Endothelial cell of umbilical vein (primary cell): ENCODE data around the gene IPP. TPM values are rescaled to one million over a fixed set of nuclear protein-coding genes. Genes with fewer than 3 reads are reported as not detected.
A peak's percentile ranks its signal among the peaks of the same experiment; 100 is the strongest.

ENCODE experiments used
- BruUV-seq: library from RNA; stranded (reverse); fragments of 400-500 nt; replicated peaks from 2 replicates; lab custom pipeline; 2021; lab: Mats Ljungman, UMichigan
- CTCF ChIA-PET: fragments of 300-600, 350-600 bp; sonication (Branson Sonifier 250); formaldehyde crosslinking; loops from one replicate; lab custom pipeline; 2021; ENCODE audit warnings: antibody characterized with exemption, inconsistent platforms; lab: Charles Lee
- POLR2A ChIA-PET: fragments of 300-600, 350-600 bp; sonication (Branson Sonifier 250); formaldehyde crosslinking; loops from one replicate; lab custom pipeline; 2021; ENCODE audit warnings: antibody characterized with exemption, inconsistent platforms; lab: Charles Lee
- DNase-seq: peaks from one replicate; pipeline ENCODE4 v3.0.0-alpha.2; 2011; ENCODE audit warnings: low read depth, low spot score
- FAIRE-seq: peaks from 2 replicates; lab custom pipeline; 2011; peaks lifted over from hg19 to GRCh38; lab: Jason Lieb, UNC
- H2AFZ ChIP-seq: 2 replicates; pipeline ENCODE4 v1.6.0; 2012; ENCODE audit warnings: low read depth, low read length, control low read depth, inconsistent platforms
- H3K27ac ChIP-seq: 2 replicates; pipeline ENCODE4 v1.5.1; 2011; ENCODE audit warnings: low read depth, mild to moderate bottlenecking, control low read depth, low read length, moderate library complexity; ENCODE audit not compliant: insufficient read depth
- H3K27me3 ChIP-seq, 2 experiments: 2 replicates each; pipeline versions ENCODE4 v1.6.0 to v1.6.1; 2011; ENCODE audit warnings: low read length in 2 of 2, mixed read lengths in 1 of 2; ENCODE audit not compliant: control insufficient read depth in 2 of 2, insufficient read depth in 2 of 2
- H3K36me3 ChIP-seq, 2 experiments: 2 replicates in 1 of 2; 3 replicates in 1 of 2; pipeline ENCODE4 v1.5.1; 2011; ENCODE audit warnings: low read length in 2 of 2, mild to moderate bottlenecking in 1 of 2, moderate library complexity in 1 of 2; ENCODE audit not compliant: control insufficient read depth in 2 of 2, insufficient read depth in 2 of 2; ENCODE audit errors: extremely low read depth in 1 of 2
- H3K4me1 ChIP-seq: 3 replicates; pipeline ENCODE4 v1.5.1; 2011; ENCODE audit warnings: mild to moderate bottlenecking, low read length; ENCODE audit not compliant: control insufficient read depth, insufficient read depth; ENCODE audit errors: extremely low read depth
- H3K4me2 ChIP-seq: 2 replicates; pipeline ENCODE4 v1.6.1; 2011; ENCODE audit warnings: low read length, control low read depth, mixed read lengths; ENCODE audit not compliant: insufficient read depth
- H3K4me3 ChIP-seq, 3 experiments: fragments of 200-600 bp in 1 of 3; sonication (generic), shearing (Covaris generic) in 1 of 3; replicated peaks in 1 of 3; 2 replicates each; pipeline ENCODE4 v1.5.1; 2011 to 2016; ENCODE audit warnings: control low read depth in 3 of 3, low read length in 3 of 3, mild to moderate bottlenecking in 2 of 3, inconsistent platforms in 1 of 3, low read depth in 1 of 3, moderate library complexity in 1 of 3; ENCODE audit not compliant: insufficient read depth in 1 of 3
- H3K79me2 ChIP-seq: 2 replicates; pipeline ENCODE4 v1.6.0; 2012; ENCODE audit warnings: low read length, inconsistent platforms; ENCODE audit not compliant: control insufficient read depth, insufficient read depth
- H3K9ac ChIP-seq: replicated peaks from 2 replicates; pipeline ENCODE3; 2011; ENCODE audit warnings: low read length, control low read depth; ENCODE audit not compliant: insufficient read depth; ENCODE audit errors: extremely low read depth
- H3K9me1 ChIP-seq: replicated peaks from 3 replicates; pipeline ENCODE4 v1.6.0; 2011; ENCODE audit warnings: mild to moderate bottlenecking, low read length; ENCODE audit not compliant: control insufficient read depth, insufficient read depth; ENCODE audit errors: extremely low read depth
- H3K9me3 ChIP-seq: replicated peaks from 2 replicates; pipeline ENCODE4 v1.5.1; 2012; ENCODE audit warnings: low read length, inconsistent platforms; ENCODE audit not compliant: control insufficient read depth, insufficient read depth
- H4K20me1 ChIP-seq: replicated peaks from 2 replicates; pipeline ENCODE3; 2011; ENCODE audit warnings: mild to moderate bottlenecking, low read length; ENCODE audit not compliant: control insufficient read depth, insufficient read depth; ENCODE audit errors: extremely low read depth
- CTCF ChIP-seq, 2 donors: IDR thresholded peaks; 1 replicate in 1 of 2; 2 replicates in 1 of 2; pipeline ENCODE4 v1.5.1; 2011; ENCODE audit warnings: low read length in 2 of 2, mild to moderate bottlenecking in 2 of 2, moderate library complexity in 2 of 2, control low read depth in 1 of 2, inconsistent platforms in 1 of 2, low read depth in 1 of 2; ENCODE audit not compliant: insufficient read depth in 1 of 2; ENCODE audit errors: extremely low read depth in 1 of 2
- EZH2 ChIP-seq: IDR thresholded peaks from 2 replicates; pipeline ENCODE4 v1.6.1; 2012; ENCODE audit warnings: borderline replicate concordance, low read depth, mild to moderate bottlenecking, moderate library complexity, low read length, inconsistent platforms; ENCODE audit not compliant: severe bottlenecking
- FOS ChIP-seq: IDR thresholded peaks from 2 replicates; pipeline ENCODE4 v1.6.1; 2011; ENCODE audit warnings: mild to moderate bottlenecking, low read length, moderate library complexity, borderline replicate concordance; ENCODE audit not compliant: insufficient read depth
- GATA2 ChIP-seq: IDR thresholded peaks from 2 replicates; pipeline ENCODE4 v1.7.0; 2011; ENCODE audit warnings: low read depth, mild to moderate bottlenecking, moderate library complexity, mixed read lengths, low read length; ENCODE audit not compliant: insufficient read length, insufficient read depth
- JUN ChIP-seq: IDR thresholded peaks from 2 replicates; pipeline ENCODE4 v1.6.1; 2011; ENCODE audit warnings: borderline replicate concordance, low read depth; ENCODE audit not compliant: insufficient read length, insufficient read depth
- MYC ChIP-seq: IDR thresholded peaks from one replicate; pipeline ENCODE4 v1.6.1; 2011; ENCODE audit warnings: mild to moderate bottlenecking, low read depth, low read length
- POLR2A ChIP-seq: IDR thresholded peaks from 2 replicates; pipeline ENCODE4 v1.6.1; 2012; ENCODE audit warnings: low read depth, mild to moderate bottlenecking, control low read depth, low read length
- POLR2AphosphoS5 ChIP-seq: IDR thresholded peaks from 2 replicates; pipeline ENCODE4 v1.6.1; 2012; ENCODE audit warnings: low read depth, mild to moderate bottlenecking, control low read depth, low read length, moderate library complexity; ENCODE audit not compliant: insufficient read depth
- dilution Hi-C: fragments of 300-500 bp; cut with MboI; formaldehyde crosslinking; loops from one replicate; pipeline ENCODE4 v1.15.0; 2019; ENCODE audit warnings: low sequenced_read_pairs; ENCODE audit not compliant: extremely low pct_ligation_motif_present
- intact Hi-C: fragments of 100-400 bp; cut with micrococcal nuclease; formaldehyde crosslinking; loops from one replicate; pipeline ENCODE4 v1.10.0; 2022
- polyA plus RNA-seq, 4 experiments: library from polyadenylated mRNA; depleted of rRNA in 3 of 4; stranded (reverse) in 3 of 4; unstranded in 1 of 4; fragments of >200 nt; gene quantifications; 2 replicates each; pipeline versions ENCODE4 v1.2.1 to v1.2.3, GENCODE V29; 2011 to 2012; ENCODE audit warnings: missing spikeins in 1 of 4
- total RNA-seq: library from RNA; stranded (reverse); gene quantifications from 2 replicates; pipeline ENCODE4 v1.2.3, GENCODE V29; 2021
- TF ChIP-seq, protein P1 (sequence below): IDR thresholded peaks from 2 replicates; pipeline ENCODE4 v1.6.1; 2011; ENCODE audit not compliant: insufficient read depth, insufficient read length

The IPP gene
- total and polyA plus RNA-seq, 2 donors (not counting 3 experiments of a cell fraction or from before 2014, with no cell fraction given): 2.1 to 6.3 TPM

DNA sequence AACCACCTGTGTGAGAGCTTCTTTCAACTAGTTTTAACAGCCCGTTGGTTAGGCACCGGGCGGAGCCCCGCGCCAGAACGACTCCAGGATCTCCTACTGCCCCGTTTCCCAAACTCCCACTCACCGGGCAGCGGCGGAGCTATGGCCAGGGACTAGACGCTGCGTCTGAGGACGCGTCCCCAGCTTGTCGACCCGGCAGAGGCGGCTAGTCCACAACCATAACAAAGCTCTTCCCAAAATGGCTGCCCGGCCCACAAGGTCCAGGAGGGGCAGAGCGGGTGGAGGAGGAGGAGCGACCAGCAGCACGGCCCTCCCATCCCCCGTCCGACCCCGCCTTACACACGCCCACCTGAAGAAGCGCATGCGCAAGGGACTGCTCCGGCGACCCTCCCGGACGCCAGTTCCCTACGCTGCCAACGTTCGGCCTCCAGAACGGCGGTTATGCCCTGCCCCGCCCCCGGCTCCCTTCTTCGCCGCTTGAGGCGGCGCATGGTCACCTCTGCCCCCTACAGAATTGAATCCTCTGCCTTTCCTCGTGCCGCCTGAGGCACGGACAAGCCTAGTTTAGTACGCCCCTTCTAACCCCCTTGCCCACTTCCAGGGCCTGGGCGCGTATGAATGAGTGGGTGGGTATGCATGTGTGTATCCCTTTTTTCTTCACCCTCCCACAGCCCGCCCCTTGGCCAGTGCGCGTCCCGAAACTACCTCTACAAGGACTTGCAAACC lies 64.0 kb downstream of the IPP start, which contains the start of gene GPBP1L1:
Gene GPBP1L1 (minus strand): TSS at position 246 of the 726 bp plus-strand sequence. CDS start 27,446 bp downstream, outside the sequence.
- no TSS peak for BruUV-seq
- peak within 1 kb of the TSS; percentile 70 for H2AFZ ChIP-seq
- intact Hi-C loops (loop anchor here (1.0 to 10.0 kb wide), 10 partner anchors 64 to 882 kb away; partner anchors contain the start of genes BTBD19, DYNLT4, IPP and MUTYH), dilution Hi-C loops (no loop called here)
- H3K4me2 ChIP-seq: peak within 1 kb of the TSS; percentile 96
- no peaks in the 10 kb centered on the region for H3K9me3 ChIP-seq
- CTCF ChIA-PET: interaction anchor here (0.7 to 1.3 kb wide), 9 partner anchors 12 to 537 kb away, joined by 3 to 6 read pairs (median 3); partner anchors contain the start of gene MAST2
- DNase-seq (peak; percentile 97), FAIRE-seq (peak; percentile 97)
- H3K4me1 ChIP-seq: peaks cover 22% of the 10 kb centered on the region
- no peaks in the 10 kb centered on the region for H3K27me3 ChIP-seq
- H3K4me3 ChIP-seq: peak within 1 kb of the TSS; percentile 62 to 99 (median 93)
- H3K36me3 ChIP-seq: no peaks in the 10 kb centered on the region
- no peaks in the 10 kb centered on the region for H3K9me1 ChIP-seq
- TF ChIP-seq POLR2AphosphoS5 (peak; percentile 85), MYC (no peak), FOS (no peak), GATA2 (no peak), CTCF (IDR thresholded peaks at IDR 0.05; ENCODE audit: extremely low read depth in 1 of 2, insufficient read depth in 1 of 2, low read depth in 1 of 2, low read length in 2 of 2) (no peak), EZH2 (no peak), JUN (no peak), POLR2A (peak; percentile 90)
- TF ChIP-seq, protein P1, sequence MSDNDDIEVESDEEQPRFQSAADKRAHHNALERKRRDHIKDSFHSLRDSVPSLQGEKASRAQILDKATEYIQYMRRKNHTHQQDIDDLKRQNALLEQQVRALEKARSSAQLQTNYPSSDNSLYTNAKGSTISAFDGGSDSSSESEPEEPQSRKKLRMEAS: peak; percentile 12
- peak within 1 kb of the TSS; percentile 80 for H3K27ac ChIP-seq
- H3K9ac ChIP-seq: peak within 1 kb of the TSS; percentile 94
- POLR2A ChIA-PET: interaction anchor here (0.9 to 2.6 kb wide), 5 partner anchors 64 to 165 kb away, joined by 3 to 9 read pairs (median 6); partner anchors contain the start of genes IPP, NASP and PRDX1
- H4K20me1 ChIP-seq: no peaks in the 10 kb centered on the region
- H3K79me2 ChIP-seq: peaks cover 79% of the 10 kb centered on the region
